ENCODE measurements around the gene DCXR. TPM values are rescaled to one million over a fixed set of nuclear protein-coding genes. Genes with fewer than 3 reads are reported as not detected.

DCXR gene
- total and polyA plus RNA-seq, 2 experiments from 2014 or later = 164 to 312 TPM

- Histone ChIP-seq H3K27me3 (no peaks in the 10 kb centered on the region), H3K36me3 (no peaks in the 10 kb centered on the region), H3K4me1 (ENCODE audit: low read depth) (peaks cover 12% of the 10 kb centered on the region), H3K9me3 (ENCODE audit: low read depth) (no peaks in the 10 kb centered on the region), H3K4me3 (no peak overlapping the region), H3K27ac (no peak overlapping the region)
- TF ChIP-seq CTCF (IDR thresholded peaks at IDR 0.05; ENCODE audit: low read depth, low read length) = no peak
- no peak for DNase-seq (ENCODE audit: low read depth in 1 of 2, low spot score in 1 of 2)
Measured at GRCh38 chr17:82017612-82018151, 19.8 kb downstream of the DCXR start.

- no peak for TF ChIP-seq CTCF (IDR thresholded peaks at IDR 0.05; ENCODE audit: low read depth, low read length)
- H3K9me3 ChIP-seq (ENCODE audit: low read depth) = no peaks in the 10 kb centered on the region
- H3K4me1 ChIP-seq (ENCODE audit: low read depth) = peaks cover 18% of the 10 kb centered on the region
- H3K27ac ChIP-seq = no peak overlapping the region
- H3K27me3 ChIP-seq = no peaks in the 10 kb centered on the region
- no peak overlapping the region for H3K4me3 ChIP-seq
- no peaks in the 10 kb centered on the region for H3K36me3 ChIP-seq
- no peak for DNase-seq (ENCODE audit: low read depth in 1 of 2, low spot score in 1 of 2)
Measured at GRCh38 chr17:82016875-82017459, 20.5 kb downstream of the DCXR start.

GRCh38 chr17:82016061-82016874 is 21.2 kb downstream of the DCXR start:
- no peak overlapping the region for H3K4me3 ChIP-seq
- H3K27me3 ChIP-seq = no peaks in the 10 kb centered on the region
- H3K36me3 ChIP-seq = no peaks in the 10 kb centered on the region
- DNase-seq (ENCODE audit: low read depth in 1 of 2, low spot score in 1 of 2) = no peak
- no peak overlapping the region for H3K27ac ChIP-seq
- no peak for TF ChIP-seq CTCF (IDR thresholded peaks at IDR 0.05; ENCODE audit: low read depth, low read length)
- peaks cover 18% of the 10 kb centered on the region for H3K4me1 ChIP-seq (ENCODE audit: low read depth)
- no peaks in the 10 kb centered on the region for H3K9me3 ChIP-seq (ENCODE audit: low read depth)

GRCh38 chr17:82015311-82015971 is 22.1 kb downstream of the DCXR start:
- no peak for TF ChIP-seq CTCF (IDR thresholded peaks at IDR 0.05; ENCODE audit: low read depth, low read length)
- H3K4me3 ChIP-seq = no peak overlapping the region
- no peak for DNase-seq (ENCODE audit: low read depth in 1 of 2, low spot score in 1 of 2)
- H3K9me3 ChIP-seq (ENCODE audit: low read depth) = no peaks in the 10 kb centered on the region
- no peaks in the 10 kb centered on the region for H3K27me3 ChIP-seq
- no peak overlapping the region for H3K27ac ChIP-seq
- peaks cover 18% of the 10 kb centered on the region for H3K4me1 ChIP-seq (ENCODE audit: low read depth)
- no peaks in the 10 kb centered on the region for H3K36me3 ChIP-seq

GRCh38 chr17:82014971-82015310 is 22.6 kb downstream of the DCXR start:
- peaks cover 18% of the 10 kb centered on the region for H3K4me1 ChIP-seq (ENCODE audit: low read depth)
- H3K9me3 ChIP-seq (ENCODE audit: low read depth) = no peaks in the 10 kb centered on the region
- no peak for TF ChIP-seq CTCF (IDR thresholded peaks at IDR 0.05; ENCODE audit: low read depth, low read length)
- H3K27me3 ChIP-seq = no peaks in the 10 kb centered on the region
- H3K27ac ChIP-seq = no peak overlapping the region
- DNase-seq (ENCODE audit: low read depth in 1 of 2, low spot score in 1 of 2) = no peak
- no peaks in the 10 kb centered on the region for H3K36me3 ChIP-seq
- H3K4me3 ChIP-seq = no peak overlapping the region

Data from cardiac muscle cell (in vitro differentiated cells and primary cell).